ENCODE measurements around the gene FYB1.

The FYB1 gene

GRCh38 chr5:39132792-39133191 lies 86.6 kb downstream of the FYB1 start:
- no peak overlapping the region for H3K4me3 ChIP-seq (ENCODE audit: low read depth, low read length)
- no peak for DNase-seq (ENCODE audit: low read depth)
- no peak for TF ChIP-seq CTCF (IDR thresholded peaks at IDR 0.05; ENCODE audit: low read depth, low read length, missing control alignments)
- in situ Hi-C loops (cut with HindIII; ENCODE audit: low sequenced_read_pairs) = no loop called here

- TF ChIP-seq CTCF (IDR thresholded peaks at IDR 0.05; ENCODE audit: low read depth, low read length, missing control alignments) = no peak
- in situ Hi-C loops (cut with HindIII; ENCODE audit: low sequenced_read_pairs) = no loop called here
- no peak for DNase-seq (ENCODE audit: low read depth)
- no peak overlapping the region for H3K4me3 ChIP-seq (ENCODE audit: low read depth, low read length)
Observed at GRCh38 chr5:39132128-39132447, 87.3 kb downstream of the FYB1 start.

GRCh38 chr5:39131210-39132127 lies 87.9 kb downstream of the FYB1 start:
- DNase-seq (ENCODE audit: low read depth) = no peak
- no peak for TF ChIP-seq CTCF (IDR thresholded peaks at IDR 0.05; ENCODE audit: low read depth, low read length, missing control alignments)
- in situ Hi-C loops (cut with HindIII; ENCODE audit: low sequenced_read_pairs) = no loop called here

GRCh38 chr5:39130716-39131115 lies 88.6 kb downstream of the FYB1 start:
- TF ChIP-seq CTCF (IDR thresholded peaks at IDR 0.05; ENCODE audit: low read depth, low read length, missing control alignments) = no peak
- DNase-seq (ENCODE audit: low read depth) = no peak
- in situ Hi-C loops (cut with HindIII; ENCODE audit: low sequenced_read_pairs) = no loop called here
- H3K4me3 ChIP-seq (ENCODE audit: low read depth, low read length) = no peak overlapping the region

More at GRCh38 chr5:39131210-39132127, 87.9 kb downstream of the FYB1 start:
- H3K4me3 ChIP-seq (ENCODE audit: low read depth, low read length) = no peak overlapping the region

GRCh38 chr5:39121922-39122321 lies 97.4 kb downstream of the FYB1 start:
- in situ Hi-C loops (cut with HindIII; ENCODE audit: low sequenced_read_pairs) = no loop called here
- no peak for TF ChIP-seq CTCF (IDR thresholded peaks at IDR 0.05; ENCODE audit: low read depth, low read length, missing control alignments)
- no peak overlapping the region for H3K4me3 ChIP-seq (ENCODE audit: low read depth, low read length)
- DNase-seq (ENCODE audit: low read depth) = no peak

- in situ Hi-C loops (cut with HindIII; ENCODE audit: low sequenced_read_pairs) = no loop called here
Observed at GRCh38 chr5:39121315-39121714, 98.0 kb downstream of the FYB1 start.

More at GRCh38 chr5:39121315-39121714, 98.0 kb downstream of the FYB1 start:
- TF ChIP-seq CTCF (IDR thresholded peaks at IDR 0.05; ENCODE audit: low read depth, low read length, missing control alignments) = no peak
- no peak overlapping the region for H3K4me3 ChIP-seq (ENCODE audit: low read depth, low read length)
- no peak for DNase-seq (ENCODE audit: low read depth)
